HG03378 (cell line): Measurements from ENCODE around the gene PCAT6.

ENCODE experiments used
- ATAC-seq: cut with Tn5 transposase; IDR thresholded peaks from one replicate; pipeline ENCODE4 v1.9.1; 2021; ENCODE audit warnings: mild to moderate bottlenecking, moderate library complexity; ENCODE audit not compliant: unreplicated experiment

The PCAT6 gene

GRCh38 chr1:202844259-202844658 lies 33.5 kb downstream of the PCAT6 start:
- ATAC-seq, result no peak

- ATAC-seq, result no peak
Measured at GRCh38 chr1:202844935-202845334, 34.2 kb downstream of the PCAT6 start.

GRCh38 chr1:202848191-202848542 lies 37.4 kb downstream of the PCAT6 start:
- ATAC-seq, result peak; percentile 64

DNA sequence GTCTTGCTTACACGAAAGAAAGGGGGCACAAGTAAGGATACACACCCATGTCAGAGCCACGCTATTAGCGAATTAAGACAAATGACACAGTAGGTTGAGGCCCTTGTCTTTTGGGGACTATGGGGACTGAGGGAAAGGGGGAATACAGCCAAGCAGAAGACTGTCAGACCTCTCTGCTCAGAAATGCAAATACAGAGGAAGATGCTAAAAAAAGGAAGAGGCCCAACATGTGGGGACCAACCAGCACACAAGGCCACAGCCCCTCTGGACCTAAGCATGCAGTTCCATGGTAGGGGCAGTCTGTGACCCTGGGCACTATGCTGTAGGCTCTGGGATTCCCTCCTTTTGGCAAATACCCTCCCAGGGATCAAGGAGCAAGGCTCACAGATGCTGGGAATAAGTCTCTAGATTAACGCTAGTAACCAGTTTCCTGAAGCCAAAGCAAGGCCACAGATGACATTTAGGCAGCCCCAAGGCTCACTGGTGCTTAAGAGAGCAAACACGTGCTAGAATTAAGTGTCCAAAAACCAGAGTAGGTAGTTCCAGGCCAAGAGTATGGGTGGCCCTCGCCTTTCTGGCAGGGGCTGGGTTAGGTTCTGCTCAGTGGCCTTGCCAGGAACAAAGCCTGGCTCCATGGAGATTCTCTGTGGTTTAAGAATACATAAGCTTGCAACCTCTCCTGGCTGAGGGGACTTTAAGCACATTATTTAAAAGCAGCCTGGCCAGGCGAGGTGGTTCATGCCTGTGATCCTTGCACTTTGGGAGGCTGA lies 40.0 kb downstream of the PCAT6 start:
- ATAC-seq, result no peak

- no peak for ATAC-seq
Measured at GRCh38 chr1:202852163-202852904, 41.6 kb downstream of the PCAT6 start.

DNA sequence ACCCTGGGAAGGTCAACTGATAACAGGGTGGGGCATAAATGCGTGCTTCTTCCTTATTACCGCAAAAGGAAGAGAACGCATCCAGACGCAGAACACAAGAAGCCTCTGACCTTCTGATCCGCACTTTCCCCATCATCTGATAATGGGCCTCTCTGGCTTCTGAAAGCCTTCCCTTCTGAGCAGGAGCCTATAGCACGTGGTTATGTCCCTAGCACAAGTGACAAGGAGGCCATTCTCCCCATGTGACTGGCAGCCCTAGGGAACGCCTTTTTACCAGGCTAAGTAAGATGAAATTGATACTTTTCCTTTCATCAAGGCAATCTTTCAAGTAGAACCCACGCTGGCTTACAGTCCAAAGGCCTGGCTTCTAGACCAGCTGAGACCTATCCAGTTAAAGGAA lies 44.0 kb downstream of the PCAT6 start:
- ATAC-seq, result no peak

DNA sequence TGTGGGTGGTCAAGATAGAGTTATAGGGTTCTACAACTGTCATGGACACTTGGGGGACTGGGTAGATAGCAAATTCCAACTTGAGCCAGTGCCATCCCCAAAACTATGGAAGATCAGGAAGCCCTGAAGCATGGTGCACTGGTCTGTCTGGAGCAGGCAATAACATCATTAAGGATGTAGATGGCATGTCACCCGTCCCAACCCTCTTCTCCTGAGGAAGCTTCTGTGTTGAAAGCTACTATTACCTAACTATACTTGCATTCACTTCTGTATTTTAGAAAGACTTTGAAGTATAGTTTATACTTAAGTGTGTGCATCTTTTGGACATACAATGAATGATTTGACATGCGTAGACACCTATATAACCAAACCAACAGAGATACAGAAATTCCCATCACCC lies 45.3 kb downstream of the PCAT6 start:
- no peak for ATAC-seq

DNA sequence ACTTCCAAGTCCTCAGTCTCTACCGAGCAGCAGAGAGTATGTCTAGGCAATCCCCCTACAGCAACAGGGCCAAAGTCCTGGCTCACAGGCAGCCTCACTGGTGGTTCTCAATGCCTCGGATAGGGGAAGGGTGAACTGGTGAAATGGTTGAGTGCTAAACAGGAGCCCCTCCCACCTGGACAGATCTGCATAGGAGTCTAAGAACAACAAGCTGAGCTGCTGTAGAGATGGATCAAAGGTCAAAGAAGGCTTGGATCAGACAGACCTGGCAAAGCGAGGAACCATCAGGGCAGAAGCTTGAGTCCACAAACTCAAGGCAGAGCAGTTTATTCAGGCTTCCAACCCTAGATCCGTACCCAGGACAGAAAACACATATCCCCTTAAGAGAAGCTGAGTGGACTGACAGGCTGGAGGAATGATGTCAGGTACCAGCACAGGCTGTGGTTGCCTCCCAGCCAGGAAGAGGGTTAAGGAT lies 46.4 kb downstream of the PCAT6 start:
- no peak for ATAC-seq

DNA sequence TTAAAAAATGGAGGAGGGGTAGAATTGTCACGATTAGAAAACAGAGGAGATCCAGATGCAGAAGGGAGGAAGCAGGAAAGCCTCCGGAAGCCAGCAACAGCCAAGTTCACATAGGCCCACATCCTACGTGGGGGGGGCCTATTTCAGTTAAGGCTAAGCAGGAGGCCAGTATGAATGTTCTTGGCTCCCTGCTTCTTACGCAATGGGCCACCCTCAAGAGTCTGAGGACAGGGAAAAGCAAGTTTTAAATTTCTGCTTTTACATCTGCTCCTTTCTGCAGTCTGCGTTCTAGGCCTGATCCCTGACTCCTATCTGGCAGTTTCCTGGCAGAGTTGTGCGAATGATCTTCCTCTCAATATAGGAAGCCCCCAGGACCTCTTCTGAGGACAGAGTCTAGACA lies 47.6 kb downstream of the PCAT6 start:
- no peak for ATAC-seq

GRCh38 chr1:202858789-202859414 lies 48.1 kb downstream of the PCAT6 start:
- no peak for ATAC-seq

GRCh38 chr1:202860744-202861419 lies 50.1 kb downstream of the PCAT6 start:
- ATAC-seq, result no peak
